Sigmoid colon (tissue), 7 donors: Measurements from ENCODE around the gene AHCYL2. TPM values are rescaled to one million over a fixed set of nuclear protein-coding genes. Genes with fewer than 3 reads are reported as not detected.
A peak's percentile ranks its signal among the peaks of the same experiment; 100 is the strongest.

Source experiments
- DNase-seq: peaks from one replicate; pipeline ENCODE4 v3.0.0-alpha.2; 2019
- H3K27ac ChIP-seq, 4 donors: fragments of 200-600 bp; sonication (generic); one replicate each; pipeline ENCODE4 v1.5.1; 2016 to 2019; ENCODE audit warnings: mild to moderate bottlenecking in 1 of 4
- H3K27me3 ChIP-seq, 3 donors: fragments of 200-600 bp; sonication (generic); one replicate each; pipeline ENCODE4 v1.5.1; 2019; ENCODE audit warnings: mild to moderate bottlenecking in 1 of 3
- H3K36me3 ChIP-seq, 4 donors: fragments of 200-600 bp; sonication (generic); one replicate each; pipeline ENCODE4 v1.5.1; 2016 to 2019
- H3K4me1 ChIP-seq, 4 donors: fragments of 200-600 bp; sonication (generic); one replicate each; pipeline ENCODE4 v1.5.1; 2017 to 2019
- H3K4me3 ChIP-seq, 4 donors: fragments of 200-600 bp; sonication (generic); one replicate each; pipeline ENCODE4 v1.5.1; 2017 to 2019; ENCODE audit warnings: mild to moderate bottlenecking in 2 of 4, moderate library complexity in 1 of 4
- H3K9me3 ChIP-seq, 4 donors: fragments of 200-600 bp in 3 of 4; sonication (generic) in 3 of 4; one replicate each; pipeline versions ENCODE4 v1.5.1 to v1.6.1; 2013 to 2019
- EP300 ChIP-seq, 4 donors: sonication (generic); formaldehyde crosslinking; IDR thresholded peaks; one replicate each; pipeline ENCODE4 v1.6.1; 2017; ENCODE audit warnings: antibody characterized with exemption in 4 of 4
- POLR2A ChIP-seq, 2 donors: fragments of 450-650 bp; IDR thresholded peaks; one replicate each; pipeline ENCODE4 v1.6.1; 2016; ENCODE audit warnings: antibody characterized with exemption in 2 of 2, mild to moderate bottlenecking in 2 of 2, moderate library complexity in 2 of 2
- POLR2AphosphoS5 ChIP-seq, 4 donors: sonication (generic); formaldehyde crosslinking; IDR thresholded peaks; one replicate each; pipeline ENCODE4 v1.6.1; 2017; ENCODE audit warnings: antibody characterized with exemption in 4 of 4
- WGBS, 2 donors: extraction: QIAGEN DNeasy Blood & Tissue Kit; methylation state at CpG; one replicate each; pipeline ENCODE4 v1.1.7; 2013; 5-methylcytosine and 5-hydroxymethylcytosine counted together
- intact Hi-C: fragments of 100-400 bp; cut with DNase I; formaldehyde crosslinking; loops from one replicate; pipeline ENCODE4 v1.15.1; 2023
- polyA plus RNA-seq, 3 donors: library from polyadenylated mRNA; stranded (reverse); fragments of 200-250 nt; gene quantifications; one replicate each; pipeline ENCODE4 v1.2.3, GENCODE V29; 2013
- total RNA-seq, 4 donors: library from RNA; depleted of rRNA; stranded (reverse); fragments of >200 nt; gene quantifications; one replicate each; pipeline ENCODE4 v1.1.0, GENCODE V29; 2016
- TF ChIP-seq, protein P1 (sequence below), 4 experiments: fragments of 450-650 bp in 3 of 4; fragments of 200-600 bp in 1 of 4; IDR thresholded peaks; one replicate each; pipeline ENCODE4 v1.5.1; 2016 to 2019; ENCODE audit warnings: antibody characterized with exemption in 4 of 4, mild to moderate bottlenecking in 3 of 4, moderate library complexity in 2 of 4
- donor health status: healthy with polysubstance abuse.
- donor health status: Bipolar disorder and iron deficiency.
- donor health status: healthy.

AHCYL2 gene
- total and polyA plus RNA-seq, 7 donors, result 12.5 to 219 (median 16.8) TPM

DNA sequence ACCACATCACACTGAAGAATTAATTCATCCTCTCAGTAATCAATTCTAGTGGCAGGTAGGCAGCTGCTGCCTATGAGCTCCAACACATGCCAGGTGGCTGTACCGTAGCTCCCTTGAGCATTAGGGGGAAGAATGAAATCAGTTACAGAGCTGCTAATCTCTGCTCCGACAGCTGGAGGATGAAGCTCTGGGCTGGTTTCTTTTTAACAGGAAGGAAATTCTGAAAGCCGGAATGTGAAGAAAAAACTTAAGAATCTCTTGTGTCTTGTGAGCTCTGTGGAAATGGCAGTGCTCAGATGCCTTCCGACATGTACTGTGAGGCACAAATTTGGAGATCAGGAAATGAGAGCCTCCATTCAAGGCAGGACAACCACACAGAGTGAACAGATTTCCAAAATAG lies 2.8 kb upstream of the AHCYL2 start:
- H3K9me3 ChIP-seq, result no peaks in the 10 kb centered on the region
- peak; percentile 14 for DNase-seq
- 25 to 63% methylated on average over 4 of the region's 4 CpGs for WGBS, 2 donors
- no peak overlapping the region for H3K4me3 ChIP-seq
- intact Hi-C loops, result loop anchor here (5.0 to 10.0 kb wide), 3 partner anchors 250 to 1443 kb away; partner anchors contain the start of genes COPG2 and NRF1
- no peaks in the 10 kb centered on the region for H3K36me3 ChIP-seq
- TF ChIP-seq POLR2AphosphoS5 (IDR thresholded peaks at IDR 0.05), result no peak
- TF ChIP-seq POLR2A (IDR thresholded peaks at IDR 0.05), result no peak
- TF ChIP-seq, protein P1, sequence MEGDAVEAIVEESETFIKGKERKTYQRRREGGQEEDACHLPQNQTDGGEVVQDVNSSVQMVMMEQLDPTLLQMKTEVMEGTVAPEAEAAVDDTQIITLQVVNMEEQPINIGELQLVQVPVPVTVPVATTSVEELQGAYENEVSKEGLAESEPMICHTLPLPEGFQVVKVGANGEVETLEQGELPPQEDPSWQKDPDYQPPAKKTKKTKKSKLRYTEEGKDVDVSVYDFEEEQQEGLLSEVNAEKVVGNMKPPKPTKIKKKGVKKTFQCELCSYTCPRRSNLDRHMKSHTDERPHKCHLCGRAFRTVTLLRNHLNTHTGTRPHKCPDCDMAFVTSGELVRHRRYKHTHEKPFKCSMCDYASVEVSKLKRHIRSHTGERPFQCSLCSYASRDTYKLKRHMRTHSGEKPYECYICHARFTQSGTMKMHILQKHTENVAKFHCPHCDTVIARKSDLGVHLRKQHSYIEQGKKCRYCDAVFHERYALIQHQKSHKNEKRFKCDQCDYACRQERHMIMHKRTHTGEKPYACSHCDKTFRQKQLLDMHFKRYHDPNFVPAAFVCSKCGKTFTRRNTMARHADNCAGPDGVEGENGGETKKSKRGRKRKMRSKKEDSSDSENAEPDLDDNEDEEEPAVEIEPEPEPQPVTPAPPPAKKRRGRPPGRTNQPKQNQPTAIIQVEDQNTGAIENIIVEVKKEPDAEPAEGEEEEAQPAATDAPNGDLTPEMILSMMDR (IDR thresholded peaks at IDR 0.05), result no peak
- TF ChIP-seq EP300 (IDR thresholded peaks at IDR 0.05), result no peak
- peaks cover 0 to 19% (median 12%) of the 10 kb centered on the region in 4 donors for H3K4me1 ChIP-seq
- H3K27me3 ChIP-seq, result no peaks in the 10 kb centered on the region
- no peak overlapping the region for H3K27ac ChIP-seq

DNA sequence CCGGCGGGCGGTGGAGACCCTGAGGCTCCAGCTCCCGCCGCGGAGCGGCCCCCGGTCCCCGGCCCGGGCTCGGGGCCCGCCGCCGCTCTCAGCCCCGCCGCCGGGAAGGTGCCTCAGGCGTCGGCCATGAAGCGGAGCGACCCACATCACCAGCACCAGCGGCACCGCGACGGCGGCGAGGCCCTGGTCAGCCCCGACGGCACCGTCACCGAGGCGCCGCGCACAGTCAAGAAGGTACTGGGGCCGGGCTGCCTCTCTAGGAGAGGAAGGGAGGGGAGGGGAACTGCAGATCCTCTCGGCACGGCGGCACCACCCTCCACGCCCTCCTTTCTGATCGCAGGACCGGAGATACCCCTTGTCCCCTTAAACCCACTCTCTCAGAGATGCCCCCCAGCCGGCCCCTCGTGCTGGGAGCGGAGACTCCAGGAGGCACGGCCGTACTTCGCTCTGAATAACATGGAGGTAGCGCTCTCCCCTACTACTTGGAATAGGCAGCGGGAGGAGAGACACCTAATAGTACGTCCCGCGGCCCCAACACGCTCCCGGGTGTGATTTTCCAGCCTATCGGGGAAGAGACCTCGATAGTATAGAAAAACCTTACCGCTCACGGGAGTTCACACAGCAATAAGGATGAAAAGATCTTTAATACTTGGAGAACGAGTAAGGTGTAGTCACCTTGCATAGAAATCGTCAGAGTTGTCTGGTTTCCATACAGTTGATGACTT lies 538 bp downstream of the AHCYL2 start:
- Histone ChIP-seq H3K27ac (peak overlapping the region; percentile 90 to 97 (median 94)), H3K4me3 (peak overlapping the region; percentile 58 to 97 (median 80)), H3K9me3 (no peaks in the 10 kb centered on the region), H3K36me3 (no peaks in the 10 kb centered on the region), H3K4me1 (peaks cover 0 to 19% (median 11%) of the 10 kb centered on the region in 4 donors), H3K27me3 (no peaks in the 10 kb centered on the region)
- peak; percentile 81 for DNase-seq
- TF ChIP-seq EP300 (IDR thresholded peaks at IDR 0.05) (no peak), POLR2A (IDR thresholded peaks at IDR 0.05) (no peak), POLR2AphosphoS5 (IDR thresholded peaks at IDR 0.05) (no peak)
- TF ChIP-seq, protein P1 (IDR thresholded peaks at IDR 0.05), result no peak
- WGBS, 2 donors, result 0 to 1% methylated on average over 60 of the region's 60 CpGs
- intact Hi-C loops, result loop anchor here (2.0 to 10.0 kb wide), 3 partner anchors 73 to 1439 kb away; partner anchors contain the start of genes COPG2 and NRF1

DNA sequence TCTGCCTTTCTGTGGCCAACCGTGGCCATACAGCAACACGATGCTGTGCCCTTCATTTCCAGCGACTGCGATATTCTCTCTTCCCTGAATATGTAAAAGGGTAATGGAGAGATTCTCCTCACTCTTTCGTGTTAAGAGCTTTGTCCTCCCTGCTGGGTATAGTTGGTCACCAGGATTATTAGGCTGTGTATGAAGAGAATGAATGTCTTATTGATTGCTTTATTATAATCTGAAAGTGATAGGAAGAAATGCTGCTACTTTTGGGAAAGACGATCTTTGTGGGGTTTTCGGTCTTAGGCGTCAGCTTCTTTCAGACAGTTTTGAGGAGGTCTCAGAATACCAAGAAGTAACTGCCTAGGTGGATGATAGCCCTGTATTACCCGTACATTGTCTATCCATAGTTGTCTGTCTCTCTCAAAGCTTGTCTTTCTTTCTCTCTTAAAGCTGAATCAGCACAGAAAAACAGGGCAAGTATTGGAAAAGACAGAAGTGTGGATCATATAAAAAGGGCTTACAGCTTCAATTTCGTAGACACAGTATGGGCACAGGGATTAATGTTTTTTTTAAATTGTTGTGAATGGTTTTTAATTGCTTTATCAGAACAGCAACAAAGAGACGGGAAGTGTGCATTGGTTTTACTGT lies 1.2 kb downstream of the AHCYL2 start:
- TF ChIP-seq EP300 (IDR thresholded peaks at IDR 0.05), result no peak
- TF ChIP-seq POLR2A (IDR thresholded peaks at IDR 0.05), result no peak
- no peak for TF ChIP-seq POLR2AphosphoS5 (IDR thresholded peaks at IDR 0.05)
- TF ChIP-seq, protein P1 (IDR thresholded peaks at IDR 0.05), result no peak
- H3K4me1 ChIP-seq, result peaks cover 0 to 19% (median 11%) of the 10 kb centered on the region in 4 donors
- intact Hi-C loops, result loop anchor here (2.0 to 10.0 kb wide), 3 partner anchors 73 to 1439 kb away; partner anchors contain the start of genes COPG2 and NRF1
- H3K27ac ChIP-seq, result peak overlapping the region; percentile 90 to 97 (median 94)
- no peaks in the 10 kb centered on the region for H3K27me3 ChIP-seq
- no peaks in the 10 kb centered on the region for H3K36me3 ChIP-seq
- H3K9me3 ChIP-seq, result no peaks in the 10 kb centered on the region
- H3K4me3 ChIP-seq, result peak overlapping the region; percentile 58 to 97 (median 80)
- 17 to 35% methylated on average over 11 of the region's 11 CpGs for WGBS, 2 donors
- DNase-seq, result no peak

DNA sequence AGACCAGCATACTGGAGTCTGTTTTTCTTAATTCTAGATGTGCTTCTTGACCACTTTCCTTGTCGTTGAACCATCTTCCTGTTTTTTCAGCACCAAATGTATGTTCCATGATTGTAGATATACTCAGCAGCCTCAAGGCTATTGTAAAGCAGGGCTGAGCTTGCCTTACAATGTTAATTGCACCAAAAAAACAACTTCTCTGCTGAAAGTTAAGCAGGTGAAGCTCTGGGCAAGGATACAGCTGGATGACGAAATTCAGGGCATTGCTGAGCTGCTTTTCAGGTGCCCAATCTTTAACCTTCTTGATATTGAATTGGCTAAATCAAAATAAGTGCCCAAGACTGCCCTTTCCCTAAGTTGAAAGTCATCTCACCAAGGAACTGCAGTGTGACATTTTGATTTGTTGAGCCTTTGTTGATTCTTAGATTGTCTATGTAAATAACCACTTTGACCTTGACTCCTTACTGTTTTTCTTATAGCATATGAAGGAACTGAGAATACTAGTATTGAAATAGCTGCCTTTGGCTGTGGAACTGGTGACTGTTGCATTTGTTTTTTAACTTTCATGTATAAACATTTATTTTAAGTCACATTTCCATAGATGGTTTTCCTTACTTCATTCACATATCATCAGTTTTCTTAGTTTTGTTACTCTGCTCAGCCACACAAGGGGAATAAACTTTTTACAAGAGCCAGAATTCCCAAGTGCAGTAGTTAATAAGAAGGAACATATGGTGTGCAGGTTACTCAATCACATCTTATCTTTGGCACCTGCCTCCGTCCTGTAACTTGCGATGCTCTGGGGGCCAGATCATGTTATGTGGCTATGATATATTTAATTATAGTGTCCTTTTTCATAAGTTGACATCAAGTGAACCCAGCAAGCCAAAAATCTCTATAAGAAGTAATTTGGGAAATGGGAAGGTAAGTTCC lies 3.1 kb downstream of the AHCYL2 start:
- H3K27me3 ChIP-seq, result no peaks in the 10 kb centered on the region
- TF ChIP-seq EP300 (IDR thresholded peaks at IDR 0.05) (no peak), POLR2AphosphoS5 (IDR thresholded peaks at IDR 0.05) (no peak), POLR2A (IDR thresholded peaks at IDR 0.05) (no peak)
- TF ChIP-seq, protein P1 (IDR thresholded peaks at IDR 0.05), result no peak
- no peaks in the 10 kb centered on the region for H3K9me3 ChIP-seq
- H3K4me3 ChIP-seq, result no peak overlapping the region
- 36 to 72% methylated on average over 4 of the region's 4 CpGs for WGBS, 2 donors
- no peak overlapping the region for H3K27ac ChIP-seq
- intact Hi-C loops, result loop anchor here (10.0 kb wide), 2 partner anchors 387 to 1437 kb away; partner anchors contain the start of genes COPG2 and NRF1
- H3K4me1 ChIP-seq, result peaks cover 0 to 19% (median 11%) of the 10 kb centered on the region in 4 donors
- no peaks in the 10 kb centered on the region for H3K36me3 ChIP-seq
- no peak for DNase-seq
